Measurements from ENCODE around the gene PTPRN2. TPM values are rescaled to one million over a fixed set of nuclear protein-coding genes. Genes with fewer than 3 reads are reported as not detected.

The PTPRN2 gene
- total and polyA plus RNA-seq, 8 donors, result 4.9 to 136 (median 46.8) TPM

- no peak overlapping the region for H3K4me3 ChIP-seq
- peak in 1 of 2 donors; percentile 20 for DNase-seq
- no peaks in the 10 kb centered on the region for H3K27me3 ChIP-seq
- H3K4me1 ChIP-seq, result no peaks in the 10 kb centered on the region
- H3K9me3 ChIP-seq, result peaks cover 0 to 36% (median 22%) of the 10 kb centered on the region in 4 donors
- peaks cover 0 to 9% (median 7%) of the 10 kb centered on the region in 4 donors for H3K36me3 ChIP-seq
- intact Hi-C loops (cut with DNase I; ENCODE audit: low total_unique reads), result no loop called here
- WGBS, 5 donors, result 94 to 95% (median 95%) methylated on average over 7 to 15 of the region's 15 CpGs
- no peak overlapping the region for H3K27ac ChIP-seq
- TF ChIP-seq POLR2A (IDR thresholded peaks at IDR 0.05) (no peak), CTCF (IDR thresholded peaks at IDR 0.05) (no peak), POLR2AphosphoS5 (IDR thresholded peaks at IDR 0.05) (no peak), EP300 (IDR thresholded peaks at IDR 0.05) (no peak)
Observed at GRCh38 chr7:158113321-158114025, 474.1 kb downstream of the PTPRN2 start.

GRCh38 chr7:158112571-158113320 lies 474.9 kb downstream of the PTPRN2 start:
- Histone ChIP-seq H3K36me3 (peaks cover 0 to 9% (median 7%) of the 10 kb centered on the region in 4 donors), H3K9me3 (peaks cover 0 to 29% (median 15%) of the 10 kb centered on the region in 4 donors), H3K27ac (no peak overlapping the region), H3K4me1 (no peaks in the 10 kb centered on the region), H3K4me3 (no peak overlapping the region), H3K27me3 (no peaks in the 10 kb centered on the region)
- 90 to 94% (median 92%) methylated on average over 10 to 16 of the region's 16 CpGs for WGBS, 5 donors
- intact Hi-C loops (cut with DNase I; ENCODE audit: low total_unique reads), result no loop called here
- TF ChIP-seq EP300 (IDR thresholded peaks at IDR 0.05) (no peak), CTCF (IDR thresholded peaks at IDR 0.05) (no peak), POLR2AphosphoS5 (IDR thresholded peaks at IDR 0.05) (no peak), POLR2A (IDR thresholded peaks at IDR 0.05) (no peak)
- DNase-seq, result peak in 1 of 2 donors; percentile 22

GRCh38 chr7:158111906-158112570 lies 475.6 kb downstream of the PTPRN2 start:
- no peak overlapping the region for H3K4me3 ChIP-seq
- no peaks in the 10 kb centered on the region for H3K27me3 ChIP-seq
- no peak overlapping the region for H3K27ac ChIP-seq
- no peaks in the 10 kb centered on the region for H3K4me1 ChIP-seq
- intact Hi-C loops (cut with DNase I; ENCODE audit: low total_unique reads), result no loop called here
- peaks cover 0 to 22% (median 8%) of the 10 kb centered on the region in 4 donors for H3K9me3 ChIP-seq
- DNase-seq, result peak in 1 of 2 donors; percentile 17
- peaks cover 0 to 9% (median 7%) of the 10 kb centered on the region in 4 donors for H3K36me3 ChIP-seq
- 87 to 94% (median 92%) methylated on average over 15 of the region's 15 CpGs for WGBS, 5 donors
- TF ChIP-seq CTCF (IDR thresholded peaks at IDR 0.05) (no peak), EP300 (IDR thresholded peaks at IDR 0.05) (no peak), POLR2AphosphoS5 (IDR thresholded peaks at IDR 0.05) (no peak), POLR2A (IDR thresholded peaks at IDR 0.05) (no peak)

- no peaks in the 10 kb centered on the region for H3K27me3 ChIP-seq
- no peak overlapping the region for H3K27ac ChIP-seq
- 77 to 87% (median 82%) methylated on average over 16 of the region's 16 CpGs for WGBS, 5 donors
- no peak overlapping the region for H3K4me3 ChIP-seq
- intact Hi-C loops (cut with DNase I; ENCODE audit: low total_unique reads), result no loop called here
- peak; percentile 15 to 39 for DNase-seq
- H3K9me3 ChIP-seq, result peaks cover 0 to 13% (median 4%) of the 10 kb centered on the region in 4 donors
- peaks cover 0 to 9% (median 7%) of the 10 kb centered on the region in 4 donors for H3K36me3 ChIP-seq
- TF ChIP-seq POLR2A (IDR thresholded peaks at IDR 0.05) (no peak), POLR2AphosphoS5 (IDR thresholded peaks at IDR 0.05) (no peak), CTCF (IDR thresholded peaks at IDR 0.05) (no peak), EP300 (IDR thresholded peaks at IDR 0.05) (no peak)
- H3K4me1 ChIP-seq, result no peaks in the 10 kb centered on the region
Observed at GRCh38 chr7:158111049-158111751, 476.4 kb downstream of the PTPRN2 start.
